Measurements from ENCODE around the gene ZNF618.

- TF ChIP-seq CTCF (conservative IDR thresholded peaks at IDR 0.05; ENCODE audit: low read length) = peak; percentile 51; the same call in 1 of the 2 replicates
- no peak for TF ChIP-seq EZH2phosphoT487 (IDR thresholded peaks at IDR 0.05; ENCODE audit: borderline replicate concordance)
Measured at GRCh38 chr9:113876151-113876992, at the start of gene ZNF618.
